Testis (tissue), 2 donors: Measurements from ENCODE around the gene PIEZO2.

Experiments used
- CTCF ChIP-seq, 3 experiments: fragments of 450-650 bp in 2 of 3; fragments of 200-600 bp in 1 of 3; sonication (generic) in 1 of 3; IDR thresholded peaks; one replicate each; pipeline ENCODE4 v1.5.1; 2016 to 2019; ENCODE audit warnings: antibody characterized with exemption in 3 of 3, mild to moderate bottlenecking in 2 of 3, moderate library complexity in 1 of 3
- POLR2A ChIP-seq: fragments of 450-650 bp; IDR thresholded peaks from one replicate; pipeline ENCODE4 v1.6.1; 2017; ENCODE audit warnings: antibody characterized with exemption, mild to moderate bottlenecking, moderate library complexity

- no peak for TF ChIP-seq CTCF (IDR thresholded peaks at IDR 0.05)
- TF ChIP-seq POLR2A = no peak
Observed at GRCh38 chr18:10723496-10723895, 425.9 kb downstream of the PIEZO2 start.
